K562 (cell line): ENCODE results near the gene CRAMP1. TPM values are rescaled to one million over a fixed set of nuclear protein-coding genes. Genes with fewer than 3 reads are reported as not detected.
A peak's percentile ranks its signal among the peaks of the same experiment; 100 is the strongest.

Experiments
- ATAC-seq: fragments of 200-7000 bp; cut with Tn5 transposase; 3 replicates; pipeline ENCODE4 v1.9.1; 2020; ENCODE audit warnings: moderate library complexity
- BruUV-seq: library from RNA; stranded (reverse); fragments of 400-500 nt; replicated peaks from 2 replicates; lab custom pipeline; 2021; lab: Mats Ljungman, UMichigan
- CTCF ChIA-PET: fragments of 300-600 bp; formaldehyde crosslinking; extraction: SDS; loops from one replicate; lab custom pipeline; 2021; ENCODE audit warnings: low intra/inter-chr PET ratio; lab: Yijun Ruan, JAX
- POLR2A ChIA-PET: fragments of 300-600, 350-650 bp; sonication (Branson Sonifier 250); formaldehyde crosslinking; extraction: SDS; loops from one replicate; lab custom pipeline; 2021; ENCODE audit warnings: antibody characterized with exemption, inconsistent platforms; lab: Yijun Ruan, JAX
- DNase-seq, 4 experiments: peaks; one replicate each; pipeline versions ENCODE4 v3.0.0 to v3.0.0-alpha.2; 2011 to 2018; ENCODE audit warnings: low spot score in 3 of 4, mixed read lengths in 3 of 4; ENCODE audit errors: extremely low read depth in 1 of 4
- FAIRE-seq: peaks from 2 replicates; lab custom pipeline; 2011; peaks lifted over from hg19 to GRCh38; lab: Jason Lieb, UNC
- H2AFZ ChIP-seq: 2 replicates; pipeline ENCODE4 v1.6.0; 2011; ENCODE audit warnings: low read depth, low read length, control low read depth, inconsistent platforms
- H3K27ac ChIP-seq: fragments of 200-600 bp; 3 replicates; pipeline ENCODE4 v1.8.0; 2011; ENCODE audit warnings: low read depth, mild to moderate bottlenecking, control low read depth, inconsistent platforms, low read length, moderate library complexity, mixed read lengths; ENCODE audit errors: extremely low read depth
- H3K27me3 ChIP-seq, 2 experiments: fragments of 300-600 bp in 1 of 2; 2 replicates in 1 of 2; 3 replicates in 1 of 2; pipeline versions ENCODE4 v1.6.0 to v1.8.0; 2011; ENCODE audit warnings: inconsistent platforms in 2 of 2, low read length in 2 of 2, mild to moderate bottlenecking in 1 of 2, mixed read lengths in 1 of 2, moderate library complexity in 1 of 2; ENCODE audit not compliant: control insufficient read depth in 2 of 2, insufficient read depth in 2 of 2
- H3K36me3 ChIP-seq: fragments of 300-600 bp; 3 replicates; pipeline ENCODE4 v1.8.0; 2011; ENCODE audit warnings: mild to moderate bottlenecking, low read length, inconsistent platforms; ENCODE audit not compliant: control insufficient read depth, insufficient read depth
- H3K4me1 ChIP-seq, 2 experiments: fragments of 200-600 bp in 1 of 2; replicated peaks in 1 of 2; 2 replicates in 1 of 2; 3 replicates in 1 of 2; pipeline versions ENCODE4 v1.5.1 to v1.8.0; 2011; ENCODE audit warnings: inconsistent platforms in 2 of 2, low read length in 2 of 2, mild to moderate bottlenecking in 1 of 2, mixed read lengths in 1 of 2, moderate library complexity in 1 of 2; ENCODE audit not compliant: control insufficient read depth in 2 of 2, insufficient read depth in 2 of 2
- H3K4me2 ChIP-seq: 2 replicates; pipeline ENCODE4 v1.6.1; 2011; ENCODE audit warnings: low read length, control low read depth, inconsistent platforms, mixed read lengths; ENCODE audit not compliant: insufficient read depth
- H3K4me3 ChIP-seq: fragments of 200-600 bp; sonication (generic), shearing (Covaris generic); 2 replicates; pipeline ENCODE4 v1.5.1; 2016; ENCODE audit warnings: control low read depth, inconsistent platforms
- H3K79me2 ChIP-seq: fragments of 200-600 bp; 3 replicates; pipeline ENCODE4 v1.8.0; 2011; ENCODE audit warnings: low read length, inconsistent platforms; ENCODE audit not compliant: control insufficient read depth, insufficient read depth
- H3K9ac ChIP-seq, 2 experiments: 2 replicates each; pipeline versions ENCODE4 v1.6.0 to v1.6.1; 2011; ENCODE audit warnings: low read depth in 2 of 2, low read length in 2 of 2, control low read depth in 1 of 2, inconsistent platforms in 1 of 2, mild to moderate bottlenecking in 1 of 2, mixed read lengths in 1 of 2; ENCODE audit not compliant: insufficient read depth in 1 of 2
- H3K9me1 ChIP-seq: one replicate; pipeline ENCODE4 v1.6.0; 2011; ENCODE audit warnings: inconsistent platforms, mild to moderate bottlenecking, low read length, moderate library complexity; ENCODE audit not compliant: control insufficient read depth, insufficient read depth
- H3K9me3 ChIP-seq: replicated peaks from 2 replicates; pipeline ENCODE4 v1.5.1; 2011; ENCODE audit warnings: low read depth, low read length, inconsistent platforms; ENCODE audit not compliant: control insufficient read depth, insufficient read depth
- H4K20me1 ChIP-seq: replicated peaks from 2 replicates; pipeline ENCODE4 v1.6.1; 2011; ENCODE audit warnings: low read length, inconsistent platforms, mixed read lengths; ENCODE audit not compliant: control insufficient read depth, insufficient read depth
- BRD9 ChIP-seq: fragments of 450-650 bp; IDR thresholded peaks from 2 replicates; pipeline ENCODE4 v1.6.1; 2018; ENCODE audit warnings: low read depth; ENCODE audit not compliant: partially characterized antibody
- CAMTA2 ChIP-seq: fragments of 250-450 bp; sonication (Bioruptor Pico); conservative IDR thresholded peaks from 2 replicates; pipeline ENCODE4 v1.5.1; 2022
- ILF3 ChIP-seq: fragments of 450-650 bp; IDR thresholded peaks from 2 replicates; pipeline ENCODE4 v1.6.1; 2018; ENCODE audit warnings: antibody characterized with exemption, mild to moderate bottlenecking, moderate library complexity, borderline replicate concordance
- SAP30 ChIP-seq: fragments of 200-600 bp; sonication (generic); IDR thresholded peaks from 2 replicates; pipeline ENCODE4 v1.6.1; 2012; ENCODE audit warnings: borderline replicate concordance, low read depth, mild to moderate bottlenecking, moderate library complexity, low read length, control low read depth, inconsistent platforms; ENCODE audit not compliant: insufficient read depth, poor library complexity, severe bottlenecking
- ZZZ3 ChIP-seq: fragments of 450-650 bp; IDR thresholded peaks from 2 replicates; pipeline ENCODE4 v1.6.1; 2016; ENCODE audit warnings: antibody characterized with exemption, mild to moderate bottlenecking, moderate library complexity
- WGBS: fragments of 100-300 bp; shearing (Covaris generic); methylation state at CpG from one replicate; pipeline ENCODE4 v1.1.6; 2016; ENCODE audit warnings: low coverage, mixed read lengths; ENCODE audit not compliant: insufficient coverage; ENCODE audit errors: missing lambda C conversion rate; 5-methylcytosine and 5-hydroxymethylcytosine counted together
- in situ Hi-C: fragments of 300-500 bp; cut with MboI; formaldehyde crosslinking; loops from 4 replicates; pipeline ENCODE4 v1.15.0; 2018; ENCODE audit warnings: inconsistent platforms, mixed read lengths
- intact Hi-C: fragments of 100-400 bp; cut with micrococcal nuclease; formaldehyde crosslinking; loops from 2 replicates; pipeline ENCODE4 v1.14.2; 2022
- polyA plus RNA-seq, 8 experiments: library from polyadenylated mRNA; depleted of rRNA in 4 of 8; stranded (reverse) in 5 of 8; unstranded in 3 of 8; fragments of >200 nt; fragmentation: Nextera tagmentation in 2 of 8; fragmentation: Illumina TruSeq in 1 of 8; extraction: Ambion mirVana in 2 of 8; extraction: Trizol in 1 of 8; gene quantifications; 2 replicates each; pipeline versions ENCODE4 v1.2.1 to v1.2.3, GENCODE V29; 2011 to 2014; ENCODE audit warnings: inconsistent platforms in 1 of 8, missing spikeins in 1 of 8
- total RNA-seq, 7 experiments: library from RNA; depleted of rRNA in 6 of 7; stranded (reverse); fragments of >200 nt in 6 of 7; fragmentation: Illumina TruSeq in 2 of 7; extraction: Trizol in 2 of 7; gene quantifications; 2 replicates each; pipeline versions ENCODE4 v1.2.1 to v1.2.3, GENCODE V29; 2011 to 2021; ENCODE audit warnings: low replicate concordance in 1 of 7

Gene CRAMP1
- total and polyA plus RNA-seq, 9 of the 15 experiments (the other 6 are each of a cell fraction or from before 2014, with no cell fraction given), result 0.52 to 20.8 (median 7.5) TPM

GRCh38 chr16:1630450-1631213 is 18.5 kb downstream of the CRAMP1 start:
- no peak overlapping the region for H2AFZ ChIP-seq
- H3K9ac ChIP-seq, result peak overlapping the region in 1 of 2 experiments; percentile 48; a peak in 2 of 4 replicates
- no peak for ATAC-seq
- no peak overlapping the region for H3K4me3 ChIP-seq
- WGBS, result 95% methylated on average over 20 of the region's 20 CpGs
- no peak for FAIRE-seq
- ChIA-PET CTCF (no interaction called here), POLR2A (interaction anchor here (1.7 kb wide), 1 partner anchor 14 kb away, joined by 3 read pairs; no protein-coding TSS in a partner anchor)
- peaks cover 5% of the 10 kb centered on the region for H3K9me1 ChIP-seq
- TF ChIP-seq ZZZ3 (no peak), SAP30 (no peak), ILF3 (no peak), CAMTA2 (no peak), BRD9 (no peak)
- H3K4me2 ChIP-seq, result no peak overlapping the region
- no peaks in the 10 kb centered on the region for H3K27me3 ChIP-seq
- no peaks in the 10 kb centered on the region for H3K9me3 ChIP-seq
- BruUV-seq, result no TSS peak
- H3K4me1 ChIP-seq, result peaks cover 0 to 8% of the 10 kb centered on the region in 2 experiments; a peak in 1 of 5 replicates
- DNase-seq, result no peak
- H3K36me3 ChIP-seq, result peaks cover 96% of the 10 kb centered on the region
- intact Hi-C loops, result no loop called here
- no peak overlapping the region for H3K27ac ChIP-seq
- peaks cover 4% of the 10 kb centered on the region for H4K20me1 ChIP-seq
- in situ Hi-C loops, result no loop called here
- peaks cover 57% of the 10 kb centered on the region for H3K79me2 ChIP-seq
